Glomerular endothelial cell (primary cell): ENCODE measurements around the gene LRRC55. TPM values are rescaled to one million over a fixed set of nuclear protein-coding genes. Genes with fewer than 3 reads are reported as not detected.

Experiments
- DNase-seq: peaks from one replicate; pipeline ENCODE4 v3.0.0-alpha.2; 2011; ENCODE audit warnings: low read depth, low spot score; ENCODE audit errors: extremely low read depth
- total RNA-seq: library from RNA; depleted of rRNA; stranded (reverse); fragments of >200 nt; gene quantifications from 2 replicates; pipeline ENCODE4 v1.2.3, GENCODE V29; 2015

The LRRC55 gene
- total RNA-seq, 1 donor from 2014 or later = 1.3 TPM

DNA sequence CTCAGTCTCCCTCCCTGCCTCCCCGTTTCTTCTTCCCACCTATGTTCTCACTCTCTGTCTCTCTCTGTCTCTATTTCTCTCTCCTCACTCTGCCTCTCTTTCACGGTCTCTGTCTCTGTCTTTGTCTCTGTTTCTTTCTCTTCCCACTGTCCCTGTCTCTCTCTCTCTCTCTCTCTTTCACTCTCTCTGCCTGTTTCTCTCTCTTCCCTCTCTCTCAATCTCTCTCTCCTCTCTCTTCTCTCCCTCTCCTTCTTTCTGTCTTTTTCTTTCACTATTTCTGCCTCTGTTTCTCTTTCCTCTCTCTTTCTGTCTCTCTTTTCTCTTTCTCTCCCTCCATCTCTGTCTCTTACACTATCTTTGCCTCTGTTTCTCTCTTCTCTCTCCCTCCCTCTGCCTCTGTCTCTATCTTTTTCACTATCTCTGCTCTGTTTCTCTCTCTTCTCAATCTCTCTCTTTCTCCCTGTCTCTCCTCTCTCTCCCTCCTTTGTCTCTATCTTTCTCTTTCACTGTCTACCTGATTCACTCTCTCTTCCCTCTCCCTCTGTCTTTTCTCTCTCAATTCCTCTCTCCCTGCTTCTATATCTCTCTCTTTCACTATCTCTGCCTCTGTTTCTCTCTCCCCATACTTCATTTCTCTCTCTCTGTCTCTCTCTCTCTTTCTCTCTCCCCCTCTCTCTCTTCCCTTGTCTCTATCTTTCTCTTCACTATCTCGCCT lies 49.9 kb downstream of the LRRC55 start:
- DNase-seq = no peak

DNA sequence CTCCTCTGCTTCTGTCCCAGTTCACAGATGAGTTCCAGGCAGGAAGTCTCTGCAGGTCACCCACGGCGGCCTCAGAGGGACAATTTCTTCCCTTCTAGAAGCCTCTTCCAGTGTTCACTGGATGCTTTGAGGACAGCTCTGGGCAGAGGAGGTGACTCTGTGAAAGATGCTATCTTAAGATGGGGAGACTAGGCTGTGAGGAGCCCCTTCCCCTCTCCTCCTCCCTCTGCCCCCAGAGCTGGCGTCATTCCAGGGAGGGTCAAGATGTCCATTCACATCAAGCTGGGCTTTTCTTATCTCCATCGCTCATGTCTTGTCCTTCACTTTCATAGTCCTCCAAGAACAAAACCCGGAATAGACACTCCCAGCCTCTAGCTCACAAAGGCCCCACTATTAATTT lies 51.9 kb downstream of the LRRC55 start:
- no peak for DNase-seq

DNA sequence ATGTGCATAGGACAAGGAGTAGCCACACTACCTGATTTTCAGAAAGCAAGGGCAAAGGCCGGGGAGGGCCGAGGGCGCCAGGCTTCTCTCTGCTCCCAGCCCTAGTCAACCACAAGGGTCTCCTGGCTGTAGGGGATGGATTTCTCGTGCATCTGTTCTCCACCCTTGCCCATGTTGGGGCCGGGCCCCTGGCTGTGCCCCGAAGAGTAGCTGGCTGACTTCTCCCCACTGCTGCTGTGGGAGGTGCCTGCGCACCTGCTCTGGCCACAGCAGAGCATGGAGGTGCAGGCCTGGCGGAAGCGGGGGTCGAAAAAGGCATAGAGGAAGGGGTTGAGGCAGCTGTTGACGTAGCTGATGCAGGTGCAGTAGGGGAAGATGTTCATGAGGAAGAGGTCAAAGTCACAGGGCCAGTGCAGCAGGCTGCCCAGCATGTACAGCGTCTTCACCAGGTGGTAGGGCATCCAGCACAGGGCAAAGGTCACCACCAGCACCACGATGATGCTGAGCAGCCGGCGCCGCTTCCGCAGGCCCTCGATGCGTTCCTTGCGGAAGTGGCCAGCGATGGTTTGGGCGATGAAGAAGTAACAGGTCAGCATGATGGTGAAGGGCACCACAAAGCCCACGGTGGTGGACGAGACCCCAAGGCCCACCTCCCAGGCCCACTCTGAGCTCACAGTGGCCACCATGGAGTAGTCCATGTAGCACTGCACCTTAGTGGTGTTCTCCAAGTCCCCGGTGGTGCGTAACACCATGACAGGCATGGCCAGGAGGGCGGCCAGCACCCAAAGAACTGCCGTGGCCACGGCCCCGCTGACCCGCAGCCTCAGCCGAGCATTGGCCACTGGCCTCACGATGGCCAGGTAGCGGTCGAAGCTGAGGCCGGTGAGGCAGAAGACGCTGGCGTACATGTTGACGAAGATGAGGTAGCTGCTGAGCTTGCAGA lies 54.3 kb downstream of the LRRC55 start:
- no peak for DNase-seq

DNA sequence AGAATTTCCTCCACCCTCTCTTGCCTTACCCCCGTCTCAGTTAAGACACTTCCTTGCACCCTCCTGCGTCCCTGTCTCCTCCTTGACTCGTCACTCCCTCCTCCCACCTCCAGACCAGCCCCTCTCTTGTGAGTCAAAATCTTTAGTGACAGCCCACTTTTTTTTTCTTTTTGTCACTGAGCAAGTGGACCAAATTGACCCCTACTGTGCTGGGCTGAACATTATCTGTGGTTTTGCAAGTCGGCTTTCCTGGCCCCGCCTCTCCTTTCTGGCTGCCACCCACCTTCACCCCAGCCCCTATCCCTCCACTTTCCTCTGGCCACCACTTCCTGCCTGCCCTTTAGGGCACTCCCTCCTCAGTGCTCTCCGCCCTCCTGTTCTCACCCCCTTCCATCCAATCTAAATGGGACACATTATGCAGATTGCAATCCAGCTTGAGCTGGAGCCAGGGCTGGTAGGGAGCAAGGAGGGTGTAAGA lies 55.5 kb downstream of the LRRC55 start, which contains the start of gene APLNR:
Gene APLNR, minus strand, starts transcription at position 47 of the 478 bp plus-strand sequence. CDS start 246 bp downstream, outside the sequence.
- DNase-seq = no peak

DNA sequence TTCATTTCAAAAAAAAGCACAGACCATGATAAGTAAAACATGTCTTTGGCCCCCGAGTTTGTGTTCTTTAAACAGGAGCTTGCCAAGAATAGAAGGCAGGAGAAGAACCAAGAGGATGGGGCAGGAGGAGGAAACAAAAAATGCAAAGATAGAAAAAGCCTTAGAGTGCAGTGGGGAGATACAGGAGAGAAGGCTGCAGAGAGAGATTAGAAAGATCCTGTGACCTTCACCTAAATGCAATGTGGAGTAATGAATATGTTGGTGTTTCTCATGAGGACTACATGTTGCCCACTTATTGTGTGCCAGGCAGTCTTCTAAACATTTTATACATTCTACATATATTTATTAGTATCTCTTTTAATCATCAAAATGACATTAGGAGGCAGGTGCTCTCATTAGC lies 57.6 kb downstream of the LRRC55 start:
- DNase-seq = no peak

DNA sequence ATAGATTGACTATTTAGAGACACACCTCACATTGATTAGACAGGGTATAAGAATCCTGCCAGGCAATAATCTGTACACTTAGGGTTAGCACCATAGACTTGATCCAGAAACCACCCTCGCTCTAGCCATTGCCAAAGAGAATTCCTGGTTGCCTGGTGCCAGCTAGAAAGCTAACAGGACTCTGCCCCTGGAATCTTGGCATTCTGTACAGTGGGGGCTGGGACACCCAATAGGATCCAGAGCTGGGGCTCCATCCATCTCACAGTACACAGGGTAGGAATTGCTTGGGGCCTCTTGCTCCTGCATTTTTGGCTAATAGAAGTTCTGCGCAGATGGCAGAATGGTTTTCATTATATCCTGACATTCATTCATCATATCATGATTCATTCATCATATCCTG lies 58.3 kb downstream of the LRRC55 start:
- no peak for DNase-seq

DNA sequence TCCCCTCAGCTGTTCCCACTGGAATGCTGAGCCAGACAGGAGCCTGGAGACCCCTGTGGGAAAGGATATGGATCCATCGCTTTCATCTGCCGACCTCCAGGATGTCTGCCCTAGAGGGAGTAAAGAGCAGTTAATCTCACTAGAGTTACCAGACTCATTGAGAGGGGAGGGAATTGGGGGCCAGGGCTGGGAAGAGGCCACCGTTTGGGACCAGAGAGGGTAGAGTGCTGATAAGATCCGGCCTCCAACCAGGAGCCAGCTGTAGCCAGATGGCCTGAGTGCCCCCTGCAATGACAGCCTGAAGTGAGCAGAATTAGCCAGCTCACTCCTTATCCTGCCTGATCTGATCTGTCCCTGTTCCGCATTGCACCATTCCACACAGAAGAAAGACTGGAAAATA lies 59.0 kb downstream of the LRRC55 start:
- no peak for DNase-seq

Other genes starting within 250 kb of the LRRC55 start
- gene OR5AK2, start 193.0 kb upstream of the LRRC55 start, total RNA-seq = not detected in 2 replicates
- 0.10 and 0.76 TPM in 2 replicates for gene APLNR, start 55.3 kb downstream of the LRRC55 start, total RNA-seq
- gene TNKS1BP1, start 143.0 kb downstream of the LRRC55 start, total RNA-seq = 107 and 154 TPM in 2 replicates
- 77.8 and 95.7 TPM in 2 replicates for gene SSRP1, start 153.9 kb downstream of the LRRC55 start, total RNA-seq
- not detected in 2 replicates for gene P2RX3, start 156.4 kb downstream of the LRRC55 start, total RNA-seq
- gene PRG3, start 199.2 kb downstream of the LRRC55 start, total RNA-seq = not detected in 2 replicates
- not detected in 2 replicates for gene PRG2, start 208.7 kb downstream of the LRRC55 start, total RNA-seq
- 29.7 and 32.8 TPM in 2 replicates for gene SLC43A3, start 245.2 kb downstream of the LRRC55 start, total RNA-seq